SK-MEL-5 (cell line): ENCODE results near the gene KLK13. TPM values are rescaled to one million over a fixed set of nuclear protein-coding genes. Genes with fewer than 3 reads are reported as not detected.

Source experiments
- DNase-seq: peaks from one replicate; pipeline ENCODE4 v3.0.0-alpha.2; 2016; ENCODE audit warnings: low read depth, low spot score
- in situ Hi-C: cut with HindIII; loops from 2 replicates; pipeline ENCODE4 v1.10.0; 2016; ENCODE audit warnings: low sequenced_read_pairs, high pct_unique_total_duplicates, low pct_unique_long_range_greater_than_20kb
- total RNA-seq: library from RNA; depleted of rRNA; stranded (reverse); fragments of >200 nt; shearing (Covaris generic); gene quantifications from 2 replicates; pipeline ENCODE4 v1.2.3, GENCODE V29; 2014

KLK13 gene
- total RNA-seq, 1 experiment from 2014 or later = not detected

- peak; percentile 34 for DNase-seq
- in situ Hi-C loops = no loop called here
Measured at GRCh38 chr19:51094696-51095279, 29.9 kb upstream of the KLK13 start.

GRCh38 chr19:51093510-51094345 is 28.8 kb upstream of the KLK13 start:
- no peak for DNase-seq
- in situ Hi-C loops = no loop called here

GRCh38 chr19:51093101-51093500 is 28.2 kb upstream of the KLK13 start:
- DNase-seq = no peak
- in situ Hi-C loops = no loop called here

- in situ Hi-C loops = no loop called here
- DNase-seq = no peak
Measured at GRCh38 chr19:51091895-51092873, 27.3 kb upstream of the KLK13 start.

- DNase-seq = no peak
- in situ Hi-C loops = no loop called here
Measured at GRCh38 chr19:51091126-51091525, 26.2 kb upstream of the KLK13 start.

GRCh38 chr19:51090471-51090870 is 25.6 kb upstream of the KLK13 start:
- in situ Hi-C loops = no loop called here
- no peak for DNase-seq

- in situ Hi-C loops = no loop called here
- no peak for DNase-seq
Measured at GRCh38 chr19:51089786-51090185, 24.9 kb upstream of the KLK13 start.

- in situ Hi-C loops = no loop called here
- DNase-seq = no peak
Measured at GRCh38 chr19:51086153-51086850, 21.4 kb upstream of the KLK13 start.

GRCh38 chr19:51084505-51084904 is 19.6 kb upstream of the KLK13 start:
- no peak for DNase-seq
- in situ Hi-C loops = no loop called here

GRCh38 chr19:51083783-51084182 is 18.9 kb upstream of the KLK13 start:
- DNase-seq = no peak
- in situ Hi-C loops = no loop called here

GRCh38 chr19:51083181-51083580 is 18.3 kb upstream of the KLK13 start:
- no peak for DNase-seq

GRCh38 chr19:51082611-51083010 is 17.7 kb upstream of the KLK13 start, which contains the start of gene KLK14:
Gene KLK14 (minus strand): TSS chr19:51082887. CDS start chr19:51082614, 273 bp downstream.
- in situ Hi-C loops = no loop called here
- DNase-seq = no peak

More at GRCh38 chr19:51083181-51083580, 18.3 kb upstream of the KLK13 start:
- in situ Hi-C loops = no loop called here

GRCh38 chr19:51081476-51081875 is 16.6 kb upstream of the KLK13 start:
- DNase-seq = no peak
- in situ Hi-C loops = no loop called here

GRCh38 chr19:51079481-51080110 is 14.7 kb upstream of the KLK13 start:
- in situ Hi-C loops = no loop called here
- DNase-seq = no peak

GRCh38 chr19:51078731-51079130 is 13.8 kb upstream of the KLK13 start:
- DNase-seq = no peak
- in situ Hi-C loops = no loop called here

GRCh38 chr19:51078104-51078503 is 13.2 kb upstream of the KLK13 start:
- in situ Hi-C loops = no loop called here
- DNase-seq = no peak

GRCh38 chr19:51076631-51077213 is 11.8 kb upstream of the KLK13 start:
- DNase-seq = no peak
- in situ Hi-C loops = no loop called here
